Ascending aorta (tissue), 2 donors: Measurements from ENCODE around the gene CNDP1. TPM values are rescaled to one million over a fixed set of nuclear protein-coding genes. Genes with fewer than 3 reads are reported as not detected.

ENCODE experiments used
- DNase-seq, 2 donors: peaks; one replicate each; pipeline ENCODE4 v3.0.0-alpha.2; 2019; ENCODE audit warnings: low spot score in 2 of 2
- H3K27ac ChIP-seq, 2 donors: fragments of 200-600 bp; sonication (generic); one replicate each; pipeline ENCODE4 v1.5.1; 2016 to 2017; ENCODE audit warnings: mild to moderate bottlenecking in 1 of 2
- H3K27me3 ChIP-seq: fragments of 200-600 bp; sonication (generic); one replicate; pipeline ENCODE4 v1.5.1; 2017
- H3K36me3 ChIP-seq, 2 donors: fragments of 200-600 bp; sonication (generic); one replicate each; pipeline ENCODE4 v1.5.1; 2016
- H3K4me1 ChIP-seq, 2 donors: fragments of 200-600 bp; sonication (generic); one replicate each; pipeline ENCODE4 v1.5.1; 2016 to 2017; ENCODE audit warnings: mild to moderate bottlenecking in 1 of 2
- H3K4me3 ChIP-seq, 2 donors: fragments of 200-600 bp; sonication (generic); one replicate each; pipeline ENCODE4 v1.5.1; 2016 to 2017; ENCODE audit warnings: mild to moderate bottlenecking in 1 of 2
- H3K9me3 ChIP-seq, 2 donors: fragments of 200-600 bp; sonication (generic); one replicate each; pipeline ENCODE4 v1.5.1; 2016
- intact Hi-C: fragments of 100-400 bp; cut with DNase I; formaldehyde crosslinking; loops from one replicate; pipeline ENCODE4 v1.15.1; 2023
- total RNA-seq: library from RNA; depleted of rRNA; stranded (reverse); fragments of >200 nt; gene quantifications from one replicate; pipeline ENCODE4 v1.1.0, GENCODE V29; 2016
- TF ChIP-seq, protein P1 (sequence below), 3 experiments: fragments of 200-600 bp in 2 of 3; fragments of 450-650 bp in 1 of 3; sonication (generic) in 2 of 3; IDR thresholded peaks; one replicate each; pipeline ENCODE4 v1.5.1; 2016 to 2019; ENCODE audit warnings: antibody characterized with exemption in 3 of 3, mild to moderate bottlenecking in 1 of 3, moderate library complexity in 1 of 3

Gene CNDP1
- total RNA-seq, 1 donor from 2014 or later, result not detected

GRCh38 chr18:74625157-74625556 lies 90.9 kb downstream of the CNDP1 start:
- no peak overlapping the region for H3K4me3 ChIP-seq
- intact Hi-C loops, result no loop called here
- no peak overlapping the region for H3K27ac ChIP-seq

GRCh38 chr18:74626049-74626874 lies 92.0 kb downstream of the CNDP1 start:
- DNase-seq, result no peak
- H3K36me3 ChIP-seq, result peaks cover under 1 to 4% of the 10 kb centered on the region in 2 donors
- intact Hi-C loops, result no loop called here
- no peak overlapping the region for H3K27ac ChIP-seq
- H3K9me3 ChIP-seq, result no peaks in the 10 kb centered on the region
- H3K4me1 ChIP-seq, result no peaks in the 10 kb centered on the region
- TF ChIP-seq, protein P1, sequence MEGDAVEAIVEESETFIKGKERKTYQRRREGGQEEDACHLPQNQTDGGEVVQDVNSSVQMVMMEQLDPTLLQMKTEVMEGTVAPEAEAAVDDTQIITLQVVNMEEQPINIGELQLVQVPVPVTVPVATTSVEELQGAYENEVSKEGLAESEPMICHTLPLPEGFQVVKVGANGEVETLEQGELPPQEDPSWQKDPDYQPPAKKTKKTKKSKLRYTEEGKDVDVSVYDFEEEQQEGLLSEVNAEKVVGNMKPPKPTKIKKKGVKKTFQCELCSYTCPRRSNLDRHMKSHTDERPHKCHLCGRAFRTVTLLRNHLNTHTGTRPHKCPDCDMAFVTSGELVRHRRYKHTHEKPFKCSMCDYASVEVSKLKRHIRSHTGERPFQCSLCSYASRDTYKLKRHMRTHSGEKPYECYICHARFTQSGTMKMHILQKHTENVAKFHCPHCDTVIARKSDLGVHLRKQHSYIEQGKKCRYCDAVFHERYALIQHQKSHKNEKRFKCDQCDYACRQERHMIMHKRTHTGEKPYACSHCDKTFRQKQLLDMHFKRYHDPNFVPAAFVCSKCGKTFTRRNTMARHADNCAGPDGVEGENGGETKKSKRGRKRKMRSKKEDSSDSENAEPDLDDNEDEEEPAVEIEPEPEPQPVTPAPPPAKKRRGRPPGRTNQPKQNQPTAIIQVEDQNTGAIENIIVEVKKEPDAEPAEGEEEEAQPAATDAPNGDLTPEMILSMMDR (IDR thresholded peaks at IDR 0.05), result no peak
- no peak overlapping the region for H3K4me3 ChIP-seq
- no peaks in the 10 kb centered on the region for H3K27me3 ChIP-seq

More at GRCh38 chr18:74625157-74625556, 90.9 kb downstream of the CNDP1 start:
- no peaks in the 10 kb centered on the region for H3K36me3 ChIP-seq
- H3K27me3 ChIP-seq, result no peaks in the 10 kb centered on the region
- H3K9me3 ChIP-seq, result no peaks in the 10 kb centered on the region
- no peaks in the 10 kb centered on the region for H3K4me1 ChIP-seq
- TF ChIP-seq, protein P1 (IDR thresholded peaks at IDR 0.05), result no peak
- no peak for DNase-seq

DNA sequence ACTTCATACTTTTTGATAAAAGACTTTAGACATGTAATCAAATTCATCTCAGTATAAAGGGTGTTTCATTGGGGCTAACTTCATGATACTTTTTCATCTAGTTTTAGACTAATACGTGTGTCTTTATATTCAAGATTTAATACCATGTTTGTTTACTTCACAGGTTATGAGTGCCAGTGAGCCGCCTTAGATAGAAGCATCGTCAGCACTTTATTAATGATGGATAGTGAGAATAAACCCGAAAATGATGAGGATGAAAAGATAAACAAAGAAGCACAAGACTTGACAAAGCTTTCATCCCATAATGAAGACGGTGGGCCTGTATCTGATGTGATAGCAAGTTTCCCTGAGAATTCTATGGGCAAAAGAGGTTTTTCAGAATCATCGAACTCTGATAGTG lies 96.5 kb downstream of the CNDP1 start:
- Histone ChIP-seq H3K4me1 (no peaks in the 10 kb centered on the region), H3K9me3 (no peaks in the 10 kb centered on the region), H3K4me3 (no peak overlapping the region), H3K27ac (no peak overlapping the region), H3K36me3 (peaks cover 9 to 37% of the 10 kb centered on the region in 2 donors), H3K27me3 (no peaks in the 10 kb centered on the region)
- DNase-seq, result no peak
- TF ChIP-seq, protein P1 (IDR thresholded peaks at IDR 0.05), result no peak
- intact Hi-C loops, result no loop called here

- no peak overlapping the region for H3K4me3 ChIP-seq
- TF ChIP-seq, protein P1 (IDR thresholded peaks at IDR 0.05), result no peak
- peaks cover 9 to 37% of the 10 kb centered on the region in 2 donors for H3K36me3 ChIP-seq
- H3K27me3 ChIP-seq, result no peaks in the 10 kb centered on the region
- intact Hi-C loops, result no loop called here
- H3K4me1 ChIP-seq, result no peaks in the 10 kb centered on the region
- no peak overlapping the region for H3K27ac ChIP-seq
- no peak for DNase-seq
- no peaks in the 10 kb centered on the region for H3K9me3 ChIP-seq
Observed at GRCh38 chr18:74631212-74631611, 96.9 kb downstream of the CNDP1 start.

DNA sequence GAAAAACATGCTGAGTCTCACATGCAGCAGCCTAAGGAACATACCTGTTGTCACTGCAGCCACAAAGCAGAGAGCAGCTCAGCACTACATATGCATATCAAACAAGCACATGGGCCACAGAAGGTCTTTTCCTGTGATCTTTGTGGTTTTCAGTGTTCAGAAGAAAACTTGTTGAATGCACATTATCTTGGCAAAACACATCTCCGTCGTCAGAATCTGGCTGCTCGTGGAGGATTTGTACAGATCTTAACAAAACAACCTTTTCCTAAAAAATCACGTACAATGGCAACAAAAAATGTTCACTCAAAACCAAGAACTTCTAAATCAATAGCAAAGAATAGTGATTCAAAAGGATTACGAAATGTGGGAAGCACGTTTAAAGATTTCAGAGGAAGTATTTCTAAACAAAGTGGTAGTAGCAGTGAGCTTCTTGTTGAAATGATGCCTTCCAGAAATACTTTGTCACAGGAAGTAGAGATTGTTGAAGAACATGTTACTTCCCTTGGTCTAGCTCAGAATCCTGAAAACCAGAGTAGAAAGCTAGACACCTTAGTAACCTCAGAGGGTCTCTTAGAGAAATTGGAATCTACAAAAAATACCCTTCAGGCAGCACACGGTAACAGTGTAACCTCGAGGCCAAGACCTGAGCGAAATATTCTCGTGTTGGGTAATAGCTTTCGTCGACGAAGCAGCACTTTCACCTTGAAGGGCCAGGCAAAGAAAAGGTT lies 97.5 kb downstream of the CNDP1 start:
- H3K4me1 ChIP-seq, result no peaks in the 10 kb centered on the region
- H3K27me3 ChIP-seq, result no peaks in the 10 kb centered on the region
- H3K4me3 ChIP-seq, result no peak overlapping the region
- intact Hi-C loops, result no loop called here
- no peak for DNase-seq
- no peaks in the 10 kb centered on the region for H3K9me3 ChIP-seq
- TF ChIP-seq, protein P1 (IDR thresholded peaks at IDR 0.05), result no peak
- no peak overlapping the region for H3K27ac ChIP-seq
- peaks cover 9 to 37% of the 10 kb centered on the region in 2 donors for H3K36me3 ChIP-seq
